GM21447 (cell line): Measurements from ENCODE around the gene MS4A13.
"Not testable (repeated sequence)": the region's sequence is repeated elsewhere in the genome, so short reads cannot be mapped to it uniquely, and the experiment has no call there.

Experiments
- ATAC-seq: cut with Tn5 transposase; IDR thresholded peaks from one replicate; pipeline ENCODE4 v1.9.1; 2021; ENCODE audit not compliant: unreplicated experiment

The MS4A13 gene

GRCh38 chr11:60515144-60515855 lies at the start of gene MS4A13:
MS4A13 (plus strand) TSS chr11:60515392; CDS start chr11:60518084, 2,692 bp downstream.
- ATAC-seq: no peak

GRCh38 chr11:60468829-60469228 lies 46.4 kb upstream of the MS4A13 start:
- no peak for ATAC-seq

GRCh38 chr11:60469723-60470122 lies 45.5 kb upstream of the MS4A13 start:
- no peak for ATAC-seq

- ATAC-seq: peak; percentile 74
These were observed 38.2 kb upstream of the MS4A13 start for GRCh38 chr11:60477035-60477445.

- no peak for ATAC-seq
These were observed 32.8 kb upstream of the MS4A13 start for GRCh38 chr11:60482361-60482760.

- peak; percentile 94 for ATAC-seq
These were observed 29.2 kb upstream of the MS4A13 start for GRCh38 chr11:60485987-60486386.

- no peak for ATAC-seq
These were observed 22.6 kb upstream of the MS4A13 start, which contains the start of gene MS4A12 for GRCh38 chr11:60492488-60493009. MS4A12 (plus strand) TSS chr11:60492778; CDS start chr11:60497319, 4,541 bp downstream.

- ATAC-seq: no peak
These were observed 21.7 kb upstream of the MS4A13 start for GRCh38 chr11:60493454-60493853.

GRCh38 chr11:60498399-60498798 lies 16.8 kb upstream of the MS4A13 start:
- ATAC-seq: no peak

- ATAC-seq: peak; percentile 63
These were observed 16.3 kb upstream of the MS4A13 start for GRCh38 chr11:60498853-60499252.

- no peak for ATAC-seq
These were observed 14.8 kb upstream of the MS4A13 start for GRCh38 chr11:60500276-60500910.

GRCh38 chr11:60502221-60502775 lies 12.9 kb upstream of the MS4A13 start:
- ATAC-seq: no peak

GRCh38 chr11:60504219-60504905 lies 10.8 kb upstream of the MS4A13 start:
- no peak for ATAC-seq

GRCh38 chr11:60509609-60510008 lies 5.6 kb upstream of the MS4A13 start:
- not testable (repeated sequence) for ATAC-seq

GRCh38 chr11:60510209-60510608 lies 5.0 kb upstream of the MS4A13 start:
- ATAC-seq: not testable (repeated sequence)

GRCh38 chr11:60511393-60511792 lies 3.8 kb upstream of the MS4A13 start:
- ATAC-seq: no peak

GRCh38 chr11:60512651-60513225 lies 2.5 kb upstream of the MS4A13 start:
- ATAC-seq: no peak

- ATAC-seq: no peak
These were observed 1.4 kb upstream of the MS4A13 start for GRCh38 chr11:60513496-60514460.

GRCh38 chr11:60528465-60528864 lies 13.3 kb downstream of the MS4A13 start:
- ATAC-seq: no peak

- ATAC-seq: peak; percentile 80
These were observed 13.7 kb downstream of the MS4A13 start for GRCh38 chr11:60528934-60529333.
